H9 (cell line): ENCODE data around the gene TCF4. TPM values are rescaled to one million over a fixed set of nuclear protein-coding genes. Genes with fewer than 3 reads are reported as not detected.

Experiments
- DNase-seq: peaks from one replicate; pipeline ENCODE4 v3.0.0-alpha.2; 2017
- H2AFZ ChIP-seq: one replicate; pipeline ENCODE4 v1.6.1; 2013; ENCODE audit warnings: mild to moderate bottlenecking, low read length, control low read depth, moderate library complexity
- H2AK5ac ChIP-seq: 2 replicates; pipeline ENCODE4 v1.6.1; 2013; ENCODE audit warnings: low read length, control low read depth, mixed read lengths; ENCODE audit not compliant: insufficient read length
- H2BK120ac ChIP-seq: one replicate; pipeline ENCODE4 v1.6.1; 2013; ENCODE audit warnings: low read depth, mild to moderate bottlenecking, low read length, control low read depth, inconsistent platforms; ENCODE audit not compliant: poor library complexity, severe bottlenecking
- H2BK12ac ChIP-seq: 2 replicates; pipeline ENCODE4 v1.6.1; 2013; ENCODE audit warnings: low read length, control low read depth, mixed read lengths, low read depth; ENCODE audit not compliant: insufficient read length
- H2BK15ac ChIP-seq: 2 replicates; pipeline ENCODE4 v1.6.1; 2013; ENCODE audit warnings: low read depth, low read length, control low read depth
- H2BK20ac ChIP-seq: one replicate; pipeline ENCODE4 v1.6.1; 2013; ENCODE audit warnings: low read depth, mild to moderate bottlenecking, low read length, control low read depth, inconsistent platforms; ENCODE audit not compliant: poor library complexity, severe bottlenecking
- H2BK5ac ChIP-seq: 2 replicates; pipeline ENCODE4 v1.6.1; 2013; ENCODE audit warnings: low read length, control low read depth, mixed read lengths; ENCODE audit not compliant: insufficient read length
- H3K14ac ChIP-seq: 2 replicates; pipeline ENCODE4 v1.6.1; 2013; ENCODE audit warnings: low read length, control low read depth; ENCODE audit not compliant: insufficient read depth
- H3K18ac ChIP-seq: 2 replicates; pipeline ENCODE4 v1.6.1; 2013; ENCODE audit warnings: low read depth, mild to moderate bottlenecking, mixed read lengths, low read length, control low read depth; ENCODE audit not compliant: insufficient read length
- H3K23ac ChIP-seq: 2 replicates; pipeline ENCODE4 v1.6.1; 2013; ENCODE audit warnings: low read length, control low read depth, mixed read lengths, low read depth; ENCODE audit not compliant: insufficient read length
- H3K23me2 ChIP-seq: 2 replicates; pipeline ENCODE4 v1.6.1; 2013; ENCODE audit warnings: low read depth, mild to moderate bottlenecking, mixed read lengths, low read length, control low read depth; ENCODE audit not compliant: insufficient read length, poor library complexity, severe bottlenecking
- H3K27ac ChIP-seq: 2 replicates; pipeline ENCODE4 v1.5.1; 2013; ENCODE audit warnings: low read length, control low read depth, mixed read lengths, low read depth; ENCODE audit not compliant: insufficient read length
- H3K27me3 ChIP-seq: 2 replicates; pipeline ENCODE4 v1.6.1; 2013; ENCODE audit warnings: low read length, control low read depth, inconsistent platforms; ENCODE audit not compliant: insufficient read depth
- H3K4ac ChIP-seq: 2 replicates; pipeline ENCODE4 v1.6.1; 2013; ENCODE audit warnings: low read depth, mild to moderate bottlenecking, control low read depth, inconsistent platforms, low read length, moderate library complexity
- H3K4me1 ChIP-seq: 2 replicates; pipeline ENCODE4 v1.6.1; 2013; ENCODE audit warnings: low read length, control low read depth, inconsistent platforms; ENCODE audit not compliant: insufficient read depth
- H3K4me2 ChIP-seq: 2 replicates; pipeline ENCODE4 v1.6.1; 2013; ENCODE audit warnings: low read length, control low read depth, mixed read lengths; ENCODE audit not compliant: insufficient read length, insufficient read depth
- H3K56ac ChIP-seq: 2 replicates; pipeline ENCODE4 v1.6.1; 2013; ENCODE audit warnings: low read depth, mild to moderate bottlenecking, mixed read lengths, low read length, control low read depth; ENCODE audit not compliant: insufficient read length
- H3K79me1 ChIP-seq: 2 replicates; pipeline ENCODE4 v1.6.1; 2013; ENCODE audit warnings: low read depth, mild to moderate bottlenecking, moderate library complexity, low read length, control low read depth, inconsistent platforms; ENCODE audit not compliant: insufficient read depth, poor library complexity, severe bottlenecking
- H3K79me2 ChIP-seq: 2 replicates; pipeline ENCODE4 v1.6.1; 2013; ENCODE audit warnings: low read length, control low read depth, inconsistent platforms; ENCODE audit not compliant: insufficient read depth
- H3K9ac ChIP-seq: 2 replicates; pipeline ENCODE4 v1.6.1; 2013; ENCODE audit warnings: low read length, control low read depth, mixed read lengths; ENCODE audit not compliant: insufficient read length; ENCODE audit errors: extremely low read depth
- H3K9me3 ChIP-seq: one replicate; pipeline ENCODE4 v1.6.1; 2013; ENCODE audit warnings: low read depth, low read length, inconsistent platforms; ENCODE audit not compliant: control insufficient read depth
- H3T11ph ChIP-seq: one replicate; pipeline ENCODE4 v1.6.1; 2013; ENCODE audit warnings: mild to moderate bottlenecking, low read length, control low read depth, inconsistent platforms
- H4K20me1 ChIP-seq: one replicate; pipeline ENCODE4 v1.6.1; 2013; ENCODE audit not compliant: control insufficient read depth, insufficient read length, insufficient read depth
- H4K5ac ChIP-seq: 2 replicates; pipeline ENCODE4 v1.6.1; 2013; ENCODE audit warnings: low read depth, mild to moderate bottlenecking, mixed read lengths, low read length, control low read depth; ENCODE audit not compliant: insufficient read length
- H4K8ac ChIP-seq: replicated peaks from 2 replicates; pipeline ENCODE4 v1.6.1; 2013; ENCODE audit warnings: low read length, control low read depth, mixed read lengths, low read depth; ENCODE audit not compliant: insufficient read length
- H4K91ac ChIP-seq: 2 replicates; pipeline ENCODE4 v1.6.1; 2013; ENCODE audit warnings: low read depth, mild to moderate bottlenecking, moderate library complexity, mixed read lengths, low read length, control low read depth; ENCODE audit not compliant: insufficient read length
- H3K27ac Mint-ChIP-seq, 3 experiments: 2 replicates in 2 of 3; 3 replicates in 1 of 3; pipeline ENCODE4 v1.8.0; 2020 to 2021; ENCODE audit warnings: mixed read lengths in 3 of 3, mild to moderate bottlenecking in 1 of 3, moderate library complexity in 1 of 3
- H3K27me3 Mint-ChIP-seq: 2 replicates; pipeline ENCODE4 v1.8.0; 2021; ENCODE audit warnings: low read depth, mild to moderate bottlenecking, moderate library complexity, mixed read lengths
- H3K36me3 Mint-ChIP-seq, 3 experiments: 2 replicates in 2 of 3; 3 replicates in 1 of 3; pipeline ENCODE4 v1.8.0; 2020 to 2021; ENCODE audit warnings: low read depth in 3 of 3, mixed read lengths in 3 of 3; ENCODE audit not compliant: insufficient read depth in 1 of 3
- H3K4me1 Mint-ChIP-seq, 2 experiments: 2 replicates each; pipeline ENCODE4 v1.8.0; 2020; ENCODE audit warnings: mixed read lengths in 2 of 2
- H3K4me3 Mint-ChIP-seq, 2 experiments: 2 replicates in 1 of 2; 3 replicates in 1 of 2; pipeline ENCODE4 v1.8.0; 2020 to 2021; ENCODE audit warnings: mild to moderate bottlenecking in 2 of 2, mixed read lengths in 2 of 2, moderate library complexity in 1 of 2
- H3K9me3 Mint-ChIP-seq, 2 experiments: 2 replicates in 1 of 2; 3 replicates in 1 of 2; pipeline ENCODE4 v1.8.0; 2020; ENCODE audit warnings: mild to moderate bottlenecking in 2 of 2, mixed read lengths in 2 of 2, moderate library complexity in 1 of 2
- WGBS: extraction: QIAGEN DNeasy Blood & Tissue Kit; methylation state at CpG from one replicate; pipeline ENCODE4 v1.1.7; 2013; ENCODE audit warnings: missing lambda C conversion rate, low lambda C conversion rate, mixed read lengths; ENCODE audit not compliant: insufficient read length; ENCODE audit errors: extremely low coverage; 5-methylcytosine and 5-hydroxymethylcytosine counted together
- total RNA-seq: library from RNA; stranded (reverse); gene quantifications from 2 replicates; pipeline ENCODE4 v1.2.1, GENCODE V29; 2021
- TF ChIP-seq, protein P1 (sequence below): fragments of 200-600 bp; sonication (generic); conservative IDR thresholded peaks from 3 replicates; pipeline ENCODE4 v1.8.0; 2021; ENCODE audit warnings: antibody characterized with exemption, mild to moderate bottlenecking

Gene TCF4
- total RNA-seq, 1 experiment from 2014 or later: 99.4 TPM

DNA sequence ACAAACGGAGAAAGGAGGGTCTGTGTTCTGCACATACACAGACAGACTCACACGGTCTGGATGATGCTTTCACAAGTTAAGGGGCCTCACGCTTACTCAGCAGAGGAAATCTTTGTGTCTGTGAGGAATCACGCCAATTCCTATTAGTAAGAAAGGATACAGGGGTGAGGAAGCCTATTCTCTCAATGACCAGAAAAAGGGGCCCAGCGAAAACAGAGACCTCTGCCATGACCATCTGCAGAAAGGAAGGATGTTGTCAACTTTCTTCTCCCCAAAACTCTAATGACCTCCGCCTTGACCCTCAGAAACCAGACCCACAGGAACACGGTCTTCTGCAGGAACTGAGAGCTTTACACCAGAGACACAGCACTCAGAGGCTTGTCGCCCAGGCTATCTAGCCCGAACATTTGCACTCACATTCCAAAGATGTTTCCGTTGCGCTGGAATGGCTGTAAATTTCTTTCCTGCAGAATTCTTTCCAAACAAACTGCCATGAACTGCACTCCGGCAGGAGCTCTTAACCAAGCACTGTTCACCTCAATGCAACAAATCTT is 186.3 kb downstream of the TCF4 start:
- Histone ChIP-seq H3K4me1 (peaks cover 8% of the 10 kb centered on the region), H2AK5ac (no peak overlapping the region), H3K79me1 (peaks cover 5% of the 10 kb centered on the region), H2BK5ac (no peak overlapping the region), H3K27me3 (no peaks in the 10 kb centered on the region), H2AFZ (no peak overlapping the region), H3K23me2 (no peaks in the 10 kb centered on the region), H3T11ph (no peak overlapping the region), H4K20me1 (no peaks in the 10 kb centered on the region), H3K23ac (no peak overlapping the region), H3K56ac (no peak overlapping the region), H4K5ac (no peak overlapping the region), H2BK12ac (peak overlapping the region; percentile 55), H3K14ac (no peak overlapping the region), H3K4ac (no peak overlapping the region), H2BK15ac (no peak overlapping the region), H3K79me2 (0 out of 2 replicates have a peak, but pooled peaks cover 2% of the 10 kb centered on the region), H3K9me3 (no peaks in the 10 kb centered on the region), H2BK120ac (no peak overlapping the region), H3K18ac (no peak overlapping the region), H4K8ac (no peak overlapping the region), H3K9ac (no peak overlapping the region), H2BK20ac (no peak overlapping the region), H4K91ac (no peak overlapping the region), H3K4me2 (peak overlapping the region; percentile 9), H3K27ac (peak overlapping the region; percentile 93)
- Mint-ChIP-seq H3K4me1 (peaks cover 77 to 83% of the 10 kb centered on the region in 2 experiments), H3K4me3 (peak overlapping the region; percentile 17 to 21; a peak in 3 of 5 replicates), H3K27ac (peak overlapping the region; percentile 74 to 97 (median 91)), H3K9me3 (no peaks in the 10 kb centered on the region), H3K27me3 (no peaks in the 10 kb centered on the region; the same call in 1 of the 2 replicates), H3K36me3 (peaks cover 0 to 4% (median 2%) of the 10 kb centered on the region in 3 experiments; a peak in 2 of 7 replicates)
- WGBS: no CpG with 5 or more reads among the region's 12 CpGs
- peak; percentile 69 for DNase-seq
- TF ChIP-seq, protein P1, sequence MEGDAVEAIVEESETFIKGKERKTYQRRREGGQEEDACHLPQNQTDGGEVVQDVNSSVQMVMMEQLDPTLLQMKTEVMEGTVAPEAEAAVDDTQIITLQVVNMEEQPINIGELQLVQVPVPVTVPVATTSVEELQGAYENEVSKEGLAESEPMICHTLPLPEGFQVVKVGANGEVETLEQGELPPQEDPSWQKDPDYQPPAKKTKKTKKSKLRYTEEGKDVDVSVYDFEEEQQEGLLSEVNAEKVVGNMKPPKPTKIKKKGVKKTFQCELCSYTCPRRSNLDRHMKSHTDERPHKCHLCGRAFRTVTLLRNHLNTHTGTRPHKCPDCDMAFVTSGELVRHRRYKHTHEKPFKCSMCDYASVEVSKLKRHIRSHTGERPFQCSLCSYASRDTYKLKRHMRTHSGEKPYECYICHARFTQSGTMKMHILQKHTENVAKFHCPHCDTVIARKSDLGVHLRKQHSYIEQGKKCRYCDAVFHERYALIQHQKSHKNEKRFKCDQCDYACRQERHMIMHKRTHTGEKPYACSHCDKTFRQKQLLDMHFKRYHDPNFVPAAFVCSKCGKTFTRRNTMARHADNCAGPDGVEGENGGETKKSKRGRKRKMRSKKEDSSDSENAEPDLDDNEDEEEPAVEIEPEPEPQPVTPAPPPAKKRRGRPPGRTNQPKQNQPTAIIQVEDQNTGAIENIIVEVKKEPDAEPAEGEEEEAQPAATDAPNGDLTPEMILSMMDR: no peak
